A673 (cell line): ENCODE measurements around the gene TECPR2.

Experiments used
- CTCF ChIP-seq: fragments of 300-800, 200-600 bp; sonication (generic); conservative IDR thresholded peaks from 2 replicates; pipeline ENCODE4 v1.5.1; 2017; ENCODE audit warnings: low read depth, mild to moderate bottlenecking, antibody characterized with exemption, low read length, moderate library complexity, mixed read lengths
- EZH2 ChIP-seq: fragments of 200-600 bp; sonication (generic); IDR thresholded peaks from 2 replicates; pipeline ENCODE4 v1.6.1; 2017; ENCODE audit warnings: borderline replicate concordance, low read depth, mild to moderate bottlenecking, mixed read lengths, antibody characterized with exemption, low read length; ENCODE audit not compliant: poor library complexity, severe bottlenecking

DNA sequence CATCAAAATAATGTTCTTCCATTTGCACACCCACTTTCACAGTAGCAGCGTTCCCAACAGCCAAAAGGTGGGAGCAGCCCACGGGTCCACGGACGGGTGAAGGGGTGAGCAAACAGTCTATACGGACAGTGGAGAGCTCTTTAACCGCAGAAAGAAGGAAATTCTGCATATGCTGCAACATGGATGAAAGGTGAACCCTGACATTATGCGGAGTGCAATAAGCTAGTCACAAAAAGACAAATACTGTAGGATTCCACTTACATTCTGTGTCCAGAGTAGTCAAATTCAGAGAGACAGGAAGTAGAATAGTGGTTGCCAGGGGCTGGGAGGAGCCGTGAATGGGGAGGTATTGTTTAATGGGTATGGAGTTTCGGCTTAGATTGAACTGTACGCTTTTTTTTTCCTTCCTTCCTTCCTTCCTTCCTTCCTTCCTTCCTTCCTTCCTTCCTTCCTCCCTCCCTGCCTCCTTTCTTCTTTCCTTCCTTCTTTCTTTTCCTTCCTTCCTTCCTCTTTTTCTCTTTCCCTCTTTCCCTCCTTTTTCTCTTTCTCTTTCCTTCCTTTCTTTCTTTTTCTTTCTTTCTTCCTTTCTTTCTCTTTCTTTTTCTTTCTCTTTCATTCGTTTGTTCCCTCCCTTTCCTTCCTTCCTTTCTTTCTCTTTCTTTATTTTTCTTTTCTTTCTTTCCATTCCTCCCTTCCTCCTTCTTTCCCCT lies 162.6 kb downstream of the TECPR2 start:
- TF ChIP-seq CTCF = no peak
- TF ChIP-seq EZH2 = no peak
